NCI-H146 (cell line): ENCODE data around the gene COPZ2.
"Not testable (repeated sequence)": the region's sequence is repeated elsewhere in the genome, so short reads cannot be mapped to it uniquely, and the experiment has no call there.

Source experiments
- DNase-seq: peaks from one replicate; lab custom pipeline; 2025; lab: John Stamatoyannopoulos, UW

Gene COPZ2

GRCh38 chr17:48056246-48056745, 18.7 kb upstream of the COPZ2 start:
- no peak for DNase-seq

- no peak for DNase-seq
These were observed 18.1 kb upstream of the COPZ2 start for GRCh38 chr17:48055531-48056245.

- no peak for DNase-seq
These were observed 16.9 kb upstream of the COPZ2 start for GRCh38 chr17:48054238-48055185.

GRCh38 chr17:48053758-48054237, 16.2 kb upstream of the COPZ2 start:
- DNase-seq, result no peak

GRCh38 chr17:48052956-48053757, 15.6 kb upstream of the COPZ2 start:
- peak; percentile 40 for DNase-seq

GRCh38 chr17:48051706-48052486, 14.3 kb upstream of the COPZ2 start:
- DNase-seq, result no peak

GRCh38 chr17:48051283-48051682, 13.7 kb upstream of the COPZ2 start:
- DNase-seq, result no peak

GRCh38 chr17:48048384-48049126, 11.0 kb upstream of the COPZ2 start:
- DNase-seq, result peak; percentile 94

- peak; percentile 100 for DNase-seq
These were observed 10.3 kb upstream of the COPZ2 start, which contains the start of gene NFE2L1 for GRCh38 chr17:48047741-48048383. TSS of gene NFE2L1 (plus strand) at chr17:48048359. CDS start at chr17:48051119, 2,760 bp downstream.

- DNase-seq, result peak; percentile 23
These were observed 9.6 kb upstream of the COPZ2 start for GRCh38 chr17:48047113-48047740.

GRCh38 chr17:48046296-48046695, 8.7 kb upstream of the COPZ2 start:
- DNase-seq, result no peak

- no peak for DNase-seq
These were observed 7.9 kb upstream of the COPZ2 start for GRCh38 chr17:48045316-48046001.

GRCh38 chr17:48044851-48045250, 7.3 kb upstream of the COPZ2 start:
- DNase-seq, result no peak

GRCh38 chr17:48043176-48043575, 5.6 kb upstream of the COPZ2 start:
- no peak for DNase-seq

GRCh38 chr17:48038687-48039086, 1.1 kb upstream of the COPZ2 start:
- DNase-seq, result no peak

- no peak for DNase-seq
These were observed 284 bp upstream of the COPZ2 start for GRCh38 chr17:48037838-48038323.

- DNase-seq, result no peak
These were observed 933 bp downstream of the COPZ2 start for GRCh38 chr17:48036693-48037035.

- not testable (repeated sequence) for DNase-seq
These were observed 2.9 kb downstream of the COPZ2 start for GRCh38 chr17:48034734-48035133.

GRCh38 chr17:48031966-48032365, 5.6 kb downstream of the COPZ2 start:
- no peak for DNase-seq
